ENCODE measurements around the gene TMEM51. TPM values are rescaled to one million over a fixed set of nuclear protein-coding genes. Genes with fewer than 3 reads are reported as not detected.

The TMEM51 gene
- total RNA-seq, 1 donor from 2014 or later, result not detected

DNA sequence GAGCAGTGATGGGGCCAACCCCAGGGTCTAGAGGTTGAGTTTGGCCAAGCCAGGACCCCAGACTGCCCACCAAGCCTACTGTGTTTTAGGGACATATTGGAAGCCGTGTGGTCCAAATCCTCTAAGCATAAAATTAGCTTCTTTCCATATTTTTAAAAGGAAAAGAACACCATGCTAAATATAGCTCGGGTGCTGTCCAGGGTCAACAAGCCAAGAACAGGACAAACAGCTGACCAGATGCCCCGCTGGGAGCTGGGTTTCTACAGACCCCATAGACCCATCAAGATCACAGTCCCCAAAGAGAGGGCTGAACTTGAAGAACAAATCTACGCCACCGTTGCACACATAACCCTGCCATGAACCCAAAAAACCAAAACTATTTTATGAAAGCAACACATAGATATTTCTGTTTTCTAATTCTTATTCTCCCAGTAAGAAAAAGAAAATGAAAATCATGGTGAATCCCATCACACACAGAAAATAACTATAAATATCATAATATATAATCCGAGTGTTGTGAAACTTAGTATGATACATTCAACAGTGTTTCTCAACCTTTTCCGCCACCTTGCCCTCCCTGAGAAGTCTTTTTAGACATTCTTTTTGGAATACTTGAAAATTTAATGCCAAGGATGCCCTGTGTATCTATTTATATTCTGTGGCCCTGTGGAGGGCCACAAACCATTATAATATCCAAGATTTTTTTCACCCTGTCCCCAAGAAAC is 57.3 kb downstream of the TMEM51 start:
- Histone ChIP-seq H3K9me3 (no peaks in the 10 kb centered on the region), H3K4me1 (peaks cover 30 to 56% of the 10 kb centered on the region in 2 donors), H3K4me3 (peak overlapping the region; percentile 8 to 31), H3K36me3 (no peaks in the 10 kb centered on the region), H3K27me3 (no peaks in the 10 kb centered on the region), H3K27ac (peak overlapping the region; percentile 55 to 75)
- no peak for TF ChIP-seq CTCF (IDR thresholded peaks at IDR 0.05)
- intact Hi-C loops (cut with DNase I), result no loop called here
- DNase-seq (ENCODE audit: low spot score in 2 of 2), result no peak

- no peaks in the 10 kb centered on the region for H3K9me3 ChIP-seq
- H3K27me3 ChIP-seq, result no peaks in the 10 kb centered on the region
- no peak for TF ChIP-seq CTCF (IDR thresholded peaks at IDR 0.05)
- intact Hi-C loops (cut with DNase I), result no loop called here
- no peak for DNase-seq (ENCODE audit: low spot score in 2 of 2)
- H3K27ac ChIP-seq, result peak overlapping the region; percentile 55 to 75
- peaks cover 30 to 56% of the 10 kb centered on the region in 2 donors for H3K4me1 ChIP-seq
- H3K36me3 ChIP-seq, result no peaks in the 10 kb centered on the region
- no peak overlapping the region for H3K4me3 ChIP-seq
Measured at GRCh38 chr1:15211424-15211823, 57.9 kb downstream of the TMEM51 start.

DNA sequence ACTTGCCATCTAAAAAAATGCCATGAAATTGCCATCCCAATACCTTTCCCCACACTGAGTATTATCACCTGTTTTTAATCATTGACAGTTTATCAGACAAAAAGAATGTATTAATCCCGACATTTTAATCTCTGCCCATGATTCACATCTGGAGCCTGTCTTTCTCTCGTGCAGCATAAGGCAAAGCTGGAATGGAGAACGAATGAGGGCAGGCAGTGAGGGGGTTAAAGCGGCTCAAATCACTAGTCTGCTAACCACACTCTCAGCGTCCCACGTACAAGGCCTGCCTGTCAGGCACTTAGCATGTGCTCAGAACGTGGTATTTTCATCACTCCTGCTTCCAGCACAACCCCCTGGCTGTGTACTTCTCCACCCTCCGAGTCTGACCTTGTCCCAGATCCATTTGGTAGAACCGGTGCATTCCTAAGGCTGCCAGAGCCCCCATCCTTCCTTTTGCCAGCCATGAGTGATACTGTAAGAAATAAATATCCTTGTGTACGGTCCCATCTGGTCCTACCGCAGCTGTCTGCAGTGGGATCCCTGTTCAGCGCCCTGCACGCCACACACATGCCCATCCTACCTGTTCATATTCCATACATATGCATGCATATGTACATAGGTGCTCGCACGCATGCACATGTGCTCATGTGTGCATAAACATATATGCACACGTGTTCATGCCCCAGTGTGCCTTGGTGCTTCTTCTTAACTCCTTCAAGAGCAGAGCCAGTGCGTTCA is 58.8 kb downstream of the TMEM51 start:
- intact Hi-C loops (cut with DNase I), result no loop called here
- peak overlapping the region; percentile 60 to 71 for H3K27ac ChIP-seq
- H3K4me1 ChIP-seq, result peaks cover 30 to 53% of the 10 kb centered on the region in 2 donors
- H3K4me3 ChIP-seq, result no peak overlapping the region
- no peaks in the 10 kb centered on the region for H3K9me3 ChIP-seq
- no peak for TF ChIP-seq CTCF (IDR thresholded peaks at IDR 0.05)
- no peaks in the 10 kb centered on the region for H3K36me3 ChIP-seq
- H3K27me3 ChIP-seq, result no peaks in the 10 kb centered on the region
- no peak for DNase-seq (ENCODE audit: low spot score in 2 of 2)

DNA sequence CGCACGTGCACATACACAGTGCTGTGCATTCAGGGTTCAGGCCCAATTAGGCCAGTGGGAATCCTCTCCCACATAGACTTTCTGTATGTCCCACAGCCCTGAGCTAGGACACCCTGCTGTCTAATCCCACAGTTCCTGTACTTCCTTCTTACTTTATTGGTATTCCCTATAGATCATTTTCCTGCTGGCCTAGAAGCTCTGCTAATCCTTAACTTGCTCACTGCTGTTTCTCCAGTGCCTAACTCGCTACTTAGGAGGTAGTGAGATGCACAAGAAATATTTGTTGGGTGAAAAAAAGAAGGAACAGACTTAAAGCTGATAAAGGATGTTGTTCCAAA is 59.4 kb downstream of the TMEM51 start:
- no peaks in the 10 kb centered on the region for H3K27me3 ChIP-seq
- H3K36me3 ChIP-seq, result no peaks in the 10 kb centered on the region
- TF ChIP-seq CTCF (IDR thresholded peaks at IDR 0.05), result no peak
- H3K9me3 ChIP-seq, result no peaks in the 10 kb centered on the region
- H3K4me1 ChIP-seq, result peaks cover 30 to 51% of the 10 kb centered on the region in 2 donors
- no peak for DNase-seq (ENCODE audit: low spot score in 2 of 2)
- H3K27ac ChIP-seq, result peak overlapping the region; percentile 60 to 71
- intact Hi-C loops (cut with DNase I), result no loop called here
- no peak overlapping the region for H3K4me3 ChIP-seq

- TF ChIP-seq CTCF (IDR thresholded peaks at IDR 0.05), result no peak
- Histone ChIP-seq H3K4me3 (no peak overlapping the region), H3K27ac (peak overlapping the region; percentile 60 to 71), H3K4me1 (peaks cover 30 to 49% of the 10 kb centered on the region in 2 donors), H3K9me3 (no peaks in the 10 kb centered on the region), H3K36me3 (no peaks in the 10 kb centered on the region), H3K27me3 (no peaks in the 10 kb centered on the region)
- DNase-seq (ENCODE audit: low spot score in 2 of 2), result no peak
- intact Hi-C loops (cut with DNase I), result no loop called here
Measured at GRCh38 chr1:15213341-15213821, 59.8 kb downstream of the TMEM51 start.
